Measurements from ENCODE around the gene KCNQ4. TPM values are rescaled to one million over a fixed set of nuclear protein-coding genes. Genes with fewer than 3 reads are reported as not detected.

The KCNQ4 gene
- total RNA-seq, 1 donor from 2014 or later = under 0.01 TPM

- no peak for TF ChIP-seq CTCF (IDR thresholded peaks at IDR 0.05; ENCODE audit: insufficient read depth, low read length, severe bottlenecking)
- no peak for DNase-seq (ENCODE audit: low read depth)
- H3K27me3 ChIP-seq (ENCODE audit: control insufficient read depth, insufficient read depth, low read length) = no peaks in the 10 kb centered on the region
- H3K4me3 ChIP-seq (ENCODE audit: low read depth, low read length) = no peak overlapping the region
- no peaks in the 10 kb centered on the region for H3K36me3 ChIP-seq (ENCODE audit: control insufficient read depth, insufficient read depth, low read length)
- FAIRE-seq = no peak
These were observed 39.8 kb downstream of the KCNQ4 start for GRCh38 chr1:40823345-40823744.

- Histone ChIP-seq H3K27me3 (ENCODE audit: control insufficient read depth, insufficient read depth, low read length) (no peaks in the 10 kb centered on the region), H3K4me3 (ENCODE audit: low read depth, low read length) (no peak overlapping the region), H3K36me3 (ENCODE audit: control insufficient read depth, insufficient read depth, low read length) (no peaks in the 10 kb centered on the region)
- DNase-seq (ENCODE audit: low read depth) = no peak
- FAIRE-seq = no peak
- no peak for TF ChIP-seq CTCF (IDR thresholded peaks at IDR 0.05; ENCODE audit: insufficient read depth, low read length, severe bottlenecking)
These were observed 40.4 kb downstream of the KCNQ4 start for GRCh38 chr1:40823983-40824382.

- Histone ChIP-seq H3K4me3 (ENCODE audit: low read depth, low read length) (no peak overlapping the region), H3K27me3 (ENCODE audit: control insufficient read depth, insufficient read depth, low read length) (no peaks in the 10 kb centered on the region), H3K36me3 (ENCODE audit: control insufficient read depth, insufficient read depth, low read length) (no peaks in the 10 kb centered on the region)
- FAIRE-seq = no peak
- no peak for TF ChIP-seq CTCF (IDR thresholded peaks at IDR 0.05; ENCODE audit: insufficient read depth, low read length, severe bottlenecking)
- DNase-seq (ENCODE audit: low read depth) = peak; percentile 38
These were observed 41.2 kb downstream of the KCNQ4 start for GRCh38 chr1:40824591-40825434.

- TF ChIP-seq CTCF (IDR thresholded peaks at IDR 0.05; ENCODE audit: insufficient read depth, low read length, severe bottlenecking) = no peak
- H3K27me3 ChIP-seq (ENCODE audit: control insufficient read depth, insufficient read depth, low read length) = no peaks in the 10 kb centered on the region
- no peak for FAIRE-seq
These were observed 41.8 kb downstream of the KCNQ4 start for GRCh38 chr1:40825435-40825788.

GRCh38 chr1:40825996-40826395 lies 42.4 kb downstream of the KCNQ4 start:
- no peak for FAIRE-seq
- no peaks in the 10 kb centered on the region for H3K36me3 ChIP-seq (ENCODE audit: control insufficient read depth, insufficient read depth, low read length)
- no peak for DNase-seq (ENCODE audit: low read depth)
- H3K27me3 ChIP-seq (ENCODE audit: control insufficient read depth, insufficient read depth, low read length) = no peaks in the 10 kb centered on the region
- no peak for TF ChIP-seq CTCF (IDR thresholded peaks at IDR 0.05; ENCODE audit: insufficient read depth, low read length, severe bottlenecking)
- no peak overlapping the region for H3K4me3 ChIP-seq (ENCODE audit: low read depth, low read length)

More at GRCh38 chr1:40825435-40825788, 41.8 kb downstream of the KCNQ4 start:
- H3K36me3 ChIP-seq (ENCODE audit: control insufficient read depth, insufficient read depth, low read length) = no peaks in the 10 kb centered on the region
- DNase-seq (ENCODE audit: low read depth) = no peak
- H3K4me3 ChIP-seq (ENCODE audit: low read depth, low read length) = no peak overlapping the region

Measured in bronchial epithelial cell (primary cell).